BE2C (cell line): ENCODE data around the gene SCAF1.

Experiments used
- DNase-seq: peaks from one replicate; pipeline ENCODE4 v3.0.0-alpha.2; 2020
- H3K27me3 ChIP-seq: fragments of 250-450 bp; sonication (Bioruptor Pico); 2 replicates; pipeline ENCODE4 v1.5.1; 2020; ENCODE audit warnings: mild to moderate bottlenecking
- H3K36me3 ChIP-seq: fragments of 250-450 bp; sonication (Bioruptor Pico); 2 replicates; pipeline ENCODE4 v1.5.1; 2020; ENCODE audit warnings: mild to moderate bottlenecking
- H3K4me1 ChIP-seq: fragments of 250-450 bp; sonication (Bioruptor Pico); 2 replicates; pipeline ENCODE4 v1.5.1; 2020
- H3K4me3 ChIP-seq: 2 replicates; pipeline ENCODE4 v1.5.1; 2011; ENCODE audit warnings: low read depth, low read length
- H3K9me3 ChIP-seq: fragments of 250-450 bp; sonication (Bioruptor Pico); 2 replicates; pipeline ENCODE4 v1.5.1; 2020
- CTCF ChIP-seq: IDR thresholded peaks from 2 replicates; pipeline ENCODE4 v1.5.1; 2012; ENCODE audit warnings: mild to moderate bottlenecking, low read depth, low read length

SCAF1 gene

GRCh38 chr19:49684251-49684982, 42.4 kb downstream of the SCAF1 start:
- H3K9me3 ChIP-seq, result no peaks in the 10 kb centered on the region
- peak; percentile 52 for DNase-seq
- no peak overlapping the region for H3K4me3 ChIP-seq
- no peaks in the 10 kb centered on the region for H3K27me3 ChIP-seq
- H3K36me3 ChIP-seq, result peaks cover 62% of the 10 kb centered on the region
- peak; percentile 62 for TF ChIP-seq CTCF
- H3K4me1 ChIP-seq, result peaks cover 12% of the 10 kb centered on the region

GRCh38 chr19:49684983-49685553, 43.1 kb downstream of the SCAF1 start:
- Histone ChIP-seq H3K36me3 (peaks cover 62% of the 10 kb centered on the region), H3K9me3 (no peaks in the 10 kb centered on the region), H3K27me3 (no peaks in the 10 kb centered on the region), H3K4me1 (peaks cover 8% of the 10 kb centered on the region), H3K4me3 (no peak overlapping the region)
- DNase-seq, result no peak
- TF ChIP-seq CTCF, result no peak

GRCh38 chr19:49685845-49686332, 43.9 kb downstream of the SCAF1 start:
- no peak for DNase-seq
- TF ChIP-seq CTCF, result no peak
- no peaks in the 10 kb centered on the region for H3K9me3 ChIP-seq
- H3K4me1 ChIP-seq, result peaks cover 2% of the 10 kb centered on the region
- peaks cover 56% of the 10 kb centered on the region for H3K36me3 ChIP-seq
- H3K27me3 ChIP-seq, result peaks cover 5% of the 10 kb centered on the region; the same call in 1 of the 2 replicates
- no peak overlapping the region for H3K4me3 ChIP-seq

- peaks cover 11% of the 10 kb centered on the region; the same call in 1 of the 2 replicates for H3K27me3 ChIP-seq
- no peak overlapping the region for H3K4me3 ChIP-seq
- no peak for TF ChIP-seq CTCF
- no peak for DNase-seq
- H3K4me1 ChIP-seq, result peaks cover 3% of the 10 kb centered on the region; the same call in 1 of the 2 replicates
- H3K36me3 ChIP-seq, result peaks cover 49% of the 10 kb centered on the region
- no peaks in the 10 kb centered on the region for H3K9me3 ChIP-seq
These were observed 44.6 kb downstream of the SCAF1 start for GRCh38 chr19:49686503-49687088.

GRCh38 chr19:49687150-49687549, 45.1 kb downstream of the SCAF1 start:
- peaks cover 5% of the 10 kb centered on the region; the same call in 1 of the 2 replicates for H3K4me1 ChIP-seq
- no peak for TF ChIP-seq CTCF
- no peak for DNase-seq
- no peak overlapping the region for H3K4me3 ChIP-seq
- peaks cover 43% of the 10 kb centered on the region for H3K36me3 ChIP-seq
- peaks cover 11% of the 10 kb centered on the region; the same call in 1 of the 2 replicates for H3K27me3 ChIP-seq
- H3K9me3 ChIP-seq, result no peaks in the 10 kb centered on the region
